GM03348 (cell line): ENCODE measurements around the gene OR51M1.
"Not testable (repeated sequence)": the region's sequence is repeated elsewhere in the genome, so short reads cannot be mapped to it uniquely, and the experiment has no call there.

Source experiments
- DNase-seq: peaks from one replicate; pipeline ENCODE4 v3.0.0; 2012; ENCODE audit warnings: low spot score

The OR51M1 gene, protein sequence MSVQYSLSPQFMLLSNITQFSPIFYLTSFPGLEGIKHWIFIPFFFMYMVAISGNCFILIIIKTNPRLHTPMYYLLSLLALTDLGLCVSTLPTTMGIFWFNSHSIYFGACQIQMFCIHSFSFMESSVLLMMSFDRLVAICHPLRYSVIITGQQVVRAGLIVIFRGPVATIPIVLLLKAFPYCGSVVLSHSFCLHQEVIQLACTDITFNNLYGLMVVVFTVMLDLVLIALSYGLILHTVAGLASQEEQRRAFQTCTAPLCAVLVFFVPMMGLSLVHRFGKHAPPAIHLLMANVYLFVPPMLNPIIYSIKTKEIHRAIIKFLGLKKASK

GRCh38 chr11:5383576-5383975 lies at the start of gene OR51M1:
Gene OR51M1, plus strand, starts transcription at chr11:5383812. Its CDS starts 5,587 bp downstream, at chr11:5389399.
- no peak for DNase-seq

GRCh38 chr11:5335170-5335569 lies 48.4 kb upstream of the OR51M1 start:
- DNase-seq, result no peak

DNA sequence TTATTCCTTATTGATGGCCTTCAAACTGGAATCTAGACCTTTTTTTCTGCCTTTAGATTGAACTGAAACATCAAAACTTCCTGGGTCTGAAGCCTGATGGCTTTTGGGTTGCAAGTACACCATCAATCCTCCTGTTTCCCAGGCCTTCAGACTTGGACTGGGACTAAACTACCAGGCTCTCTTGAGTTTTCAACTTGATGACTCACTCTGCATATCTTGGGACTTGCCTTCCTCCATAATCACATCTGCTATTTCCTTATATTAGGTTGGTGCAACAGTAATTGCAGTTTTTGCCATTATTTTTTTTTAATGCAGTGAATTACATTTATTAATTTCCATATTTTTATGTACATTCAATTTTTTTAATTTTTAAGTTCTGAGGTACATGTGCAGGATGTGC lies 47.3 kb upstream of the OR51M1 start:
- no peak for DNase-seq

DNA sequence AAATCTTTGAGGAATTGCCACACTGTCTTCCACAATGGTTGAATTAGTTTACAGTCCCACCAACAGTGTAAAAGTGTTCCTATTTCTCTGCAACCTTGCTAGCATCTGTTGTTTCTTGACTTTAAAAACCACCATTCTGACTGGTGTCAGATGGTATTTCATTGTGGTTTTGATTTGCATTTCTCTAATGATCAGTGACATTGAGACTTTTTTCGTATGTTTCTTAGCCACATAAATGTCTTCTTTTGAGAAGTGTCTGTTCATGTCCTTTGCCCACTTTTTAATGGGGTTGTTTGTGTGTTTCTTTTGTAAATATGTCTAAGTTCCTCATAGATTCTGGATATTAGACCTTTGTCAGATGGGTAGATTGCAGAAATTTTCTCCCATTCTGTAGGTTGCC lies 46.4 kb upstream of the OR51M1 start:
- DNase-seq, result not testable (repeated sequence)

GRCh38 chr11:5339771-5340322 lies 43.8 kb upstream of the OR51M1 start:
- no peak for DNase-seq

- no peak for DNase-seq
These were observed 39.9 kb upstream of the OR51M1 start, which contains the start of gene OR51B5 for GRCh38 chr11:5343474-5344335. Gene OR51B5, minus strand, starts transcription at chr11:5343524. Its CDS starts 0 bp downstream, at chr11:5343524.

DNA sequence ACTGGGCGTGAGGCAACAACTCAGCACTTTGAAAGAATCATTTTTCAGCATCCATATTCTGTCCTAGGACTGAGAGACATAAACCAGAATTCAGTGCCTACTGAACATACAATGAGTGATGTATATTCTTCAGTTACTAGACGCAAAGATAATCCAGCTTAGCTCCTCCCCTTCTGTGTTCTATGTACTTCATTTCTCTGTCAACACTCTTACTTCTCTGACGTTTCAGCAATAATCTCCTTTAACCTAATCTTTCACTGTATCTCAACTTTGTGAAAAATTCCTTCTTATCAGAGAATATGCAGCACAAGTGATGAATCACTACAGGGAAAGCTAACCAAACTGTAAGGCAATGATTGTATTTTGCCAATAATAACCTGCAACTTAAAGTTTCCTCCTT lies 37.8 kb upstream of the OR51M1 start:
- DNase-seq, result no peak

DNA sequence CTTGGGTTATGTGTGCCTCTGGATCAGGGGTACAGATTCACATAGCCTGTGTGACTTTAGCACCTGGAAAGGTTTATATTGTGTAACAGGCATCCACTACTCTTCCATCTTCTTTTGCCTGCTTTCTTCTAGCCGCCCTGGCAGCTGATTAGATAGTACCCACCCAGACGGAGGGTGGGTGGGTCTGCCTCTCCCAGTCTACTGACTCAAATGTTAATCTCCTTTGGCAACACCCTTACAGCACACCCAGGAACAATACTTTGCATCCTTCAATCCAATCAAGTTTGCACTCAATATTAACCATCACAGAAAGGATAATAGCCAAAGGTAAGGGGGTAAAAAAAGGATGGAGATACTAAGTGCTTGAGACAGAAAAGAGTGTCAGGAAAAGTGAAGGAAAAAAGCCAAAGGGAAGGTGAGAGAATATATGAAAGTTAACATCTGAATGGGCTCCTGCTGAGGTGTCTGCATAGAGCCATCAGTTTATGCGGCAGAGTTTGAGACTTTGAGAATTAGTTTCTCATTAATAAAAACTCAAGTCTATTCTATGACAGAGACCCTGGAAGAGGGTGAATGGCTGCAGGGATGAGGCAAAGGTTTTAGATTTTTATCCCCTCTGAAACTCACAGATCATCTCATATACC lies 34.9 kb upstream of the OR51M1 start:
- no peak for DNase-seq

- DNase-seq, result no peak
These were observed 34.1 kb upstream of the OR51M1 start for GRCh38 chr11:5349550-5349949.

DNA sequence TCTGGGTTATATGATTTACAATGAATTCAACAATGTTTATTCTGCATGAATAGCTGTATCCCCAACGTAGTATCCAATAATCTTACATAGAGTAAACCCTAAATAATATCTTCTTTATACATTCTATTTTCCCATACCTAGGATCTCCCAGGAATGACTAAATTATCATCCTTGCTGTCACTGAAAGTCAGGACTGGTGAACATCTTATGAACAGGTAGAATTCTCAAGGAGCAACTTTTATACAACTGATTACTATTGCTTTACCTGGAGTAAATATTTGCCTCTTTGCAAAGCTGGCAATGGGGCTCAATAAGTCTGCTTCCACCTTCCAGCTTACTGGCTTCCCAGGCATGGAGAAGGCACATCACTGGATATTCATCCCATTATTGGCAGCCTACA lies 32.4 kb upstream of the OR51M1 start, which contains the start of gene OR51B6:
TSS of gene OR51B6 (plus strand) at position 301 of the 400 bp plus-strand sequence. CDS start at position 301, 0 bp downstream.
- no peak for DNase-seq

- not testable (repeated sequence) for DNase-seq
These were observed 27.6 kb upstream of the OR51M1 start for GRCh38 chr11:5356031-5356430.

DNA sequence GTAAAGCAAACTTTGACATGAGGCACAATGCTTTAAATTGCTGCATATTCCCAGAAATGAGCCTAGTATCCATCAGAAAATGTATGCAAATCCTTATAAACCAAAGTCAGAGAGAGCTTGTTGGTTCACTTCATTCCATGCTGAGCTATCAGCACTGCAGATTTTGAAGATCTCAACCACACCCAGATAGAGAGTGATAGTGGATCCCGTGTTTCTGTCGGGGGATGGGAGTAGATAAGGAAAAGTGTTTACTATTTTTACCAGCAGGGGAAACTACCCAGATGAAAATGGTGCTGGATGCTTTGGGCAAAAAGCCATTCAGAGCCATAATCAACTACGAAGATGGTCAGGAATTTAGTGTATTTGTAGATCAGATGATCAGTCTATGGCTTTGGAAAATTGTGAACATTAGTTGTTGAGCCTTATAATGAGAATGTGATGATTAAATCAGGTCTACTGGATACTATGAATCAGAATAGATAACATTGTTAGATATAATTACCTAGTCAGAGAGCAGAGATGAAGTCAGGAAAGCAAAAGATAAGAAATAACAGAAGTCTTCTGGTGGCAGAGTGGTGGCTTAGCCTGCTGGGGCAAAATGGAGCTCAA lies 21.5 kb upstream of the OR51M1 start:
- no peak for DNase-seq

GRCh38 chr11:5363679-5364078 lies 19.9 kb upstream of the OR51M1 start:
- no peak for DNase-seq

- peak; percentile 78 for DNase-seq
These were observed 19.4 kb upstream of the OR51M1 start for GRCh38 chr11:5364214-5364613.

- not testable (repeated sequence) for DNase-seq
These were observed 17.2 kb upstream of the OR51M1 start for GRCh38 chr11:5366365-5366764.

- DNase-seq, result peak; percentile 12
These were observed 16.8 kb upstream of the OR51M1 start for GRCh38 chr11:5366856-5367255.

- no peak for DNase-seq
These were observed 16.1 kb upstream of the OR51M1 start for GRCh38 chr11:5367448-5368074.

DNA sequence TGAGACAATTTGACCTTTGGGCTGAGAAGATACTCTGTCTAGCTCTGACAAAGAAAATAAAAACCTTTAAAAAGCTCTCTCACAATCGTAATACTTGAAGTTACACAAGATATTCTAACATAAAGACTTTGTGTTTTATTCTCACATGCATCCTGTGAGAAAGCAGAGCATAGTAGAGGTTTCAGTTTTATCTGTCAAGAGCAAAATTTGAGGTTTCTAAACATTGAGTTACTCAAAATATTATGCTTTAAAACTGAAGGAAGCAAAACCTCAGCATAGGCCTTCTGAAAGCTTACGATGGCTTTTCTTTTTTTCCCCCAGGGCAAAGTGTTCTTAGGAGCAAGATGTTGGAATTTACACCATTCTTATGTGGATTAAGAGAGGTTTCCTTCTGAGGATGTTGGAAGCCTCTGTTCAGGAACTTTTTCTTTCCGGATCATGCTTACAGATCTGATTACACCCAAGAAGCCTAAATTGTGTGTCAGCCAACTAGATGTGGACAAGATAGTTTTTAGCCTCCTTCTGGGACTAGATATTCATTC lies 15.0 kb upstream of the OR51M1 start:
- DNase-seq, result no peak

- peak; percentile 36 for DNase-seq
These were observed 13.8 kb upstream of the OR51M1 start for GRCh38 chr11:5369789-5370188.

- peak; percentile 78 for DNase-seq
These were observed 2.8 kb upstream of the OR51M1 start for GRCh38 chr11:5380740-5381342.

GRCh38 chr11:5384335-5384734 lies 723 bp downstream of the OR51M1 start:
- DNase-seq, result no peak
